ENCODE data around the gene DENND2A.
"Not testable (repeated sequence)": the region's sequence is repeated elsewhere in the genome, so short reads cannot be mapped to it uniquely, and the experiment has no call there.

The DENND2A gene

GRCh38 chr7:140581411-140581810 is 59.2 kb downstream of the DENND2A start:
- DNase-seq: no peak

GRCh38 chr7:140577651-140578050 is 63.0 kb downstream of the DENND2A start:
- no peak for DNase-seq

GRCh38 chr7:140576589-140576988 is 64.0 kb downstream of the DENND2A start:
- no peak for DNase-seq

GRCh38 chr7:140571538-140572122 is 69.0 kb downstream of the DENND2A start:
- no peak for DNase-seq

- no peak for DNase-seq
Observed at GRCh38 chr7:140570120-140570519, 70.5 kb downstream of the DENND2A start.

- DNase-seq: no peak
Observed at GRCh38 chr7:140568021-140568813, 72.4 kb downstream of the DENND2A start.

GRCh38 chr7:140566186-140566585 is 74.4 kb downstream of the DENND2A start:
- DNase-seq: not testable (repeated sequence)

GRCh38 chr7:140565761-140566160 is 74.9 kb downstream of the DENND2A start:
- not testable (repeated sequence) for DNase-seq

- DNase-seq: no peak
Observed at GRCh38 chr7:140564643-140565042, 76.0 kb downstream of the DENND2A start.

GRCh38 chr7:140562926-140563481 is 77.6 kb downstream of the DENND2A start:
- no peak for DNase-seq

- no peak for DNase-seq
Observed at GRCh38 chr7:140559410-140559809, 81.2 kb downstream of the DENND2A start.

GRCh38 chr7:140557809-140558518 is 82.6 kb downstream of the DENND2A start:
- DNase-seq: no peak

GRCh38 chr7:140557069-140557468 is 83.5 kb downstream of the DENND2A start:
- DNase-seq: no peak

- not testable (repeated sequence) for DNase-seq
Observed at GRCh38 chr7:140553236-140553635, 87.4 kb downstream of the DENND2A start.

- no peak for DNase-seq
Observed at GRCh38 chr7:140552240-140552679, 88.4 kb downstream of the DENND2A start.

- DNase-seq: no peak
Observed at GRCh38 chr7:140551355-140552239, 89.0 kb downstream of the DENND2A start.

GRCh38 chr7:140546947-140547346 is 93.7 kb downstream of the DENND2A start:
- DNase-seq: no peak

GRCh38 chr7:140544388-140544826 is 96.2 kb downstream of the DENND2A start:
- no peak for DNase-seq

- DNase-seq: no peak
Observed at GRCh38 chr7:140542228-140542603, 98.4 kb downstream of the DENND2A start.

- no peak for DNase-seq
Observed at GRCh38 chr7:140541513-140542227, 98.9 kb downstream of the DENND2A start.

GRCh38 chr7:140541176-140541512 is 99.5 kb downstream of the DENND2A start:
- no peak for DNase-seq

All from stimulated activated CD8-positive, alpha-beta memory T cell treated with anti-CD3 and anti-CD28 coated beads, Interleukin-4, amount 100 ng/mL, for 48 hours (primary cell).